PC-3 (cell line): ENCODE results near the gene MSL1. TPM values are rescaled to one million over a fixed set of nuclear protein-coding genes. Genes with fewer than 3 reads are reported as not detected.

Experiments
- ATAC-seq: fragments of 200-7000 bp; cut with Tn5 transposase; 2 replicates; pipeline ENCODE4 v1.9.1; 2020; ENCODE audit warnings: mild to moderate bottlenecking, moderate library complexity
- BruUV-seq: library from RNA; stranded (reverse); fragments of 400-500 nt; replicated peaks from 2 replicates; lab custom pipeline; 2021; lab: Mats Ljungman, UMichigan
- CTCF ChIA-PET: fragments of 300-600 bp; sonication (Branson Sonifier 250); formaldehyde crosslinking; loops from one replicate; lab custom pipeline; 2022; ENCODE audit warnings: antibody characterized with exemption; lab: Charles Lee
- POLR2A ChIA-PET: fragments of 300-600 bp; sonication (Branson Sonifier 250); formaldehyde crosslinking; loops from one replicate; lab custom pipeline; 2022; ENCODE audit warnings: antibody characterized with exemption; ENCODE audit not compliant: unreplicated experiment; lab: Charles Lee
- DNase-seq: peaks from one replicate; pipeline ENCODE4 v3.0.0-alpha.2; 2015
- H2AFZ ChIP-seq: fragments of 300-600 bp; sonication (generic); 2 replicates; pipeline ENCODE4 v1.6.0; 2016; ENCODE audit warnings: antibody characterized with exemption, low read length
- H3F3A ChIP-seq: fragments of 300-600 bp; sonication (generic); one replicate; pipeline ENCODE4 v1.6.0; 2017; ENCODE audit warnings: antibody characterized with exemption, low read length, control low read depth, mild to moderate bottlenecking; ENCODE audit not compliant: unreplicated experiment
- H3K27ac ChIP-seq: fragments of 300-600 bp; sonication (generic); 2 replicates; pipeline ENCODE4 v1.5.1; 2016; ENCODE audit warnings: mild to moderate bottlenecking, low read length
- H3K27me3 ChIP-seq: fragments of 300-600 bp; sonication (generic); 2 replicates; pipeline ENCODE4 v1.6.1; 2016; ENCODE audit warnings: low read length, mixed read lengths
- H3K36me3 ChIP-seq: fragments of 300-600 bp; sonication (generic); 2 replicates; pipeline ENCODE4 v1.6.1; 2016; ENCODE audit warnings: low read depth, mixed run types, low read length, mixed read lengths
- H3K4me1 ChIP-seq: fragments of 300-600 bp; sonication (generic); 2 replicates; pipeline ENCODE4 v1.5.1; 2016; ENCODE audit warnings: low read length; ENCODE audit not compliant: insufficient read depth
- H3K4me2 ChIP-seq: fragments of 300-600 bp; sonication (generic); 2 replicates; pipeline ENCODE4 v1.6.0; 2016; ENCODE audit warnings: low read length
- H3K4me3 ChIP-seq: fragments of 300-600 bp; sonication (generic); 2 replicates; pipeline ENCODE4 v1.5.1; 2016; ENCODE audit warnings: mild to moderate bottlenecking, low read length, mixed read lengths
- H3K79me2 ChIP-seq: fragments of 300-600 bp; sonication (generic); 2 replicates; pipeline ENCODE4 v1.6.1; 2017; ENCODE audit warnings: low read length, mixed read lengths
- H3K9ac ChIP-seq: fragments of 300-600 bp; sonication (generic); 2 replicates; pipeline ENCODE4 v1.6.0; 2016; ENCODE audit warnings: mild to moderate bottlenecking, low read length
- H3K9me2 ChIP-seq: fragments of 300-600 bp; sonication (generic); replicated peaks from 2 replicates; pipeline ENCODE4 v1.6.1; 2016; ENCODE audit warnings: mixed run types, low read length, mixed read lengths
- H3K9me3 ChIP-seq: fragments of 300-600 bp; sonication (generic); 2 replicates; pipeline ENCODE4 v1.6.1; 2016; ENCODE audit warnings: low read length, mixed read lengths
- H4K20me1 ChIP-seq: fragments of 300-600 bp; sonication (generic); 2 replicates; pipeline ENCODE4 v1.6.1; 2016; ENCODE audit warnings: low read length, mixed read lengths
- EZH2 ChIP-seq: fragments of 300-600 bp; sonication (generic); IDR thresholded peaks from one replicate; pipeline ENCODE4 v1.6.1; 2017; ENCODE audit warnings: antibody characterized with exemption, mild to moderate bottlenecking, low read length; ENCODE audit not compliant: unreplicated experiment
- EZH2phosphoT487 ChIP-seq: fragments of 300-600 bp; sonication (generic); IDR thresholded peaks from 2 replicates; pipeline ENCODE4 v1.6.1; 2018; ENCODE audit warnings: mild to moderate bottlenecking, antibody characterized with exemption, low read length, borderline replicate concordance
- intact Hi-C: fragments of 100-400 bp; cut with micrococcal nuclease; formaldehyde crosslinking; loops from 2 replicates; pipeline ENCODE4 v1.9.0; 2023
- total RNA-seq: library from RNA; depleted of rRNA; stranded (reverse); fragments of >200 nt; gene quantifications from 2 replicates; pipeline ENCODE4 v1.2.3, GENCODE V29; 2014
- TF ChIP-seq, protein P1 (sequence below): fragments of 300-600 bp; sonication (generic); conservative IDR thresholded peaks from 2 replicates; pipeline ENCODE4 v1.5.1; 2017; ENCODE audit warnings: antibody characterized with exemption, low read depth, mild to moderate bottlenecking, low read length

Gene MSL1
- total RNA-seq, 1 experiment from 2014 or later = 22.2 TPM

DNA sequence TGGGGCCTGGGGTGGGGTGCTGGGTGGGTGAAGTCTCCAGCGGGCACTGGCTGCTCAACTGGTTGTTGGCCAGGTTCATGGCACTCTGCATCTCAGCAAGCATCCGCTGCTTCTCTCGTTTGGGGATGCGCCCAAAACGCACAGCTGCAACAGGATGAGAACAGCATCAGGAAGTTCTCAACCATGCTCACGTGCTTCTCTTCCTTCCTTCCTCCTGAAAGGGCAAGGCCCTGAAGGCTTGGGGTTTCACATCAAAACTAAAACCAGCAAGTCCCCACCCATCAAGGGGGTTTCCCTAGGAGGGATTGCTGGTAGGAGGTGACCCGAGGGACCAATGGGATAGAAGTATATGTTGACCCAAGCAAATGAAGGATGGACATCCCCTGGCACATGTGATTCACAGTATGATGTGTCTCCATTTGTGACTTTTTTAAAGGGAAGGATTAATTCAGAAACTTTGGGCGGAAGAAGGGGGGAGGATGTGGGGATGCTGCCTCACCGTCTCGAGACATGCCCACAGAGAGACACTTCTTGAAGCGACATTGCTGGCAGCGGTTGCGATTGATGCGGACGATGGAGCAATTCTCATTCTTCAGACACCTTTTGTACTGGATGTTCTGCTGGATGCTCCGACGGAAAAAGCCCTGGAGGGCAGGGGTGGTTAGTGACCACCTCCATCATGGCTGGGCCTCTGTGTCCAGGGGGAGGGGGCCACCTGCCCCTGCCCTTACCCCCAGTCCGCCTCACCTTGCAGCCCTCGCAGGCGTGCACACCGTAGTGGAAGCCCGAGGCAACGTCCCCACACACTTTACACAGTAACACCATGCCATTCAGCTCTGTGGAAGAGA lies 25.6 kb upstream of the MSL1 start:
- Histone ChIP-seq H3K9me3 (no peaks in the 10 kb centered on the region), H3K79me2 (peaks cover 23% of the 10 kb centered on the region), H3F3A (no peaks in the 10 kb centered on the region), H3K9ac (no peak overlapping the region), H3K4me3 (no peak overlapping the region), H3K9me2 (no peaks in the 10 kb centered on the region), H3K27me3 (no peaks in the 10 kb centered on the region), H3K4me1 (peaks cover 19% of the 10 kb centered on the region), H4K20me1 (peaks cover 6% of the 10 kb centered on the region), H3K4me2 (no peak overlapping the region), H2AFZ (no peak overlapping the region), H3K36me3 (peaks cover 8% of the 10 kb centered on the region), H3K27ac (no peak overlapping the region)
- no peak for TF ChIP-seq EZH2
- no peak for ATAC-seq
- intact Hi-C loops = no loop called here
- ChIA-PET POLR2A (no interaction called here), CTCF (no interaction called here)
- DNase-seq = no peak
- BruUV-seq = no TSS peak

DNA sequence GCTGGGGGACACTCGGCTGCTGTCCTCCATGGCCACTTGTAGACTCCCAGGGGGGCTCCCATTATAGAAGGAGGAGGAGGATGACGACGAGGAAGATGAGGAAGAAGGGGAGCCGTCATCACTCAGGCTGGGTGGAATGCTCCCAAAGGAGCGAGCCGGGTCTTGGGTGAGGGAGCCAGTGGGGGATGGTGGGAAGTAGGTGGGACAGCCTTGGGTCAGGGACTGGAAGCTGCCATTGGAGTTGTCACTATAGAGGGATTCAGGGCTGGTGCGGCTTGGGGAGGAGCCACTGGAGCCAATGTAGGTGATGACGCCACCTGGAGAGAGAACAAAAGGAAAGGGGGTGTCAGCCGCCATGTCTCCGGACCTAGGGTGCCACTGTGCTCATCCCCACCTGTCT lies 24.7 kb upstream of the MSL1 start:
- no peaks in the 10 kb centered on the region for H3K27me3 ChIP-seq
- peaks cover 6% of the 10 kb centered on the region for H4K20me1 ChIP-seq
- H2AFZ ChIP-seq = no peak overlapping the region
- intact Hi-C loops = no loop called here
- no peak for DNase-seq
- TF ChIP-seq, protein P1, sequence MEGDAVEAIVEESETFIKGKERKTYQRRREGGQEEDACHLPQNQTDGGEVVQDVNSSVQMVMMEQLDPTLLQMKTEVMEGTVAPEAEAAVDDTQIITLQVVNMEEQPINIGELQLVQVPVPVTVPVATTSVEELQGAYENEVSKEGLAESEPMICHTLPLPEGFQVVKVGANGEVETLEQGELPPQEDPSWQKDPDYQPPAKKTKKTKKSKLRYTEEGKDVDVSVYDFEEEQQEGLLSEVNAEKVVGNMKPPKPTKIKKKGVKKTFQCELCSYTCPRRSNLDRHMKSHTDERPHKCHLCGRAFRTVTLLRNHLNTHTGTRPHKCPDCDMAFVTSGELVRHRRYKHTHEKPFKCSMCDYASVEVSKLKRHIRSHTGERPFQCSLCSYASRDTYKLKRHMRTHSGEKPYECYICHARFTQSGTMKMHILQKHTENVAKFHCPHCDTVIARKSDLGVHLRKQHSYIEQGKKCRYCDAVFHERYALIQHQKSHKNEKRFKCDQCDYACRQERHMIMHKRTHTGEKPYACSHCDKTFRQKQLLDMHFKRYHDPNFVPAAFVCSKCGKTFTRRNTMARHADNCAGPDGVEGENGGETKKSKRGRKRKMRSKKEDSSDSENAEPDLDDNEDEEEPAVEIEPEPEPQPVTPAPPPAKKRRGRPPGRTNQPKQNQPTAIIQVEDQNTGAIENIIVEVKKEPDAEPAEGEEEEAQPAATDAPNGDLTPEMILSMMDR = no peak
- no peak for TF ChIP-seq EZH2
- TF ChIP-seq EZH2phosphoT487 = no peak
- H3K4me2 ChIP-seq = no peak overlapping the region
- no peak for ATAC-seq
- ChIA-PET CTCF (no interaction called here), POLR2A (no interaction called here)
- peaks cover 23% of the 10 kb centered on the region for H3K79me2 ChIP-seq
- no TSS peak for BruUV-seq
- no peak overlapping the region for H3K9ac ChIP-seq
- no peaks in the 10 kb centered on the region for H3K9me3 ChIP-seq
- H3K27ac ChIP-seq = no peak overlapping the region
- H3K36me3 ChIP-seq = peaks cover 8% of the 10 kb centered on the region
- no peaks in the 10 kb centered on the region for H3K9me2 ChIP-seq
- H3K4me3 ChIP-seq = no peak overlapping the region
- H3F3A ChIP-seq = no peaks in the 10 kb centered on the region
- H3K4me1 ChIP-seq = peaks cover 29% of the 10 kb centered on the region

DNA sequence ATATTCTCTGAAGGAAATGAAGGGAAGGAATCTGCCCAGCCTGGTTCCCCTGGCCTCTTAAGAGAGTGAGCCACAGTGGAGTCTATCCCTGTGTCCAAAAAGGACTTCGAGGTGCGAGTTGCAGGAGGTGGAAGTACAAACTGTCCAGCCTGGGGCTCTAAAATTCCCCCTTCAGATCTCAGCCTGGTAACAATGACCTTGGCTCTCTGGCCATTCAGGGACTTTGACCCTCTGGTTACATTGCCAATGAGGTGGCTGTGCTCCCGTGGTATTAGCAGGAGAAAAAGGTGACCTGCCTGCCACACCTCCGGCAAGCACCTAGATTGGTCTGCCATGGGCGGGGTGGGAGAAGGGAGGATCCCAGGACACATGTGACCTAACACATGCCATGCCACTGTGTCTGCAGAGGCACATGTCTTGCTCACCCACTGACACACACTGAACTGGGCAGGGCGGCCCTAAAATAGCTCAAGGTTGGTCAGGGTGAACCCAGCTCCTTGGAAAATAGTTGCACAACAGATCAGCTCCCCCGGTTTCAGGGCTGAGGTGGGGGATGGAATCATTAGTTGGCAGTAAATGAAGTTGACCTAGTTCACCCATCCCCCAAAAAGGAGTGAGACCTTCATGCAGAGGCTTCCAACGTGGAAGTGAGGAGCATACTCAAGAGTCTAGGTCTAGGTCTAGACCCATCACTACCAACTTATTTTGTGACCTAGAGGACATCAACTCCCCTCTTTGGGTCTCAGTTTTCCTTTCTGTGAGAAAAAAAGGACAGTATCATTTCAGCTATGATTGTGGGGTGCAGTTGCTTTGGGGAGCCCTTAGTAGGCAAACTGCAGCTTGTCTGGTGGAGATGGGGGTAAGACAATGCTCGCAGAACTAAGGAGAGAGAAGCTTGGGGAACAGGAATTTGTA lies 23.6 kb upstream of the MSL1 start:
- peaks cover 23% of the 10 kb centered on the region for H3K79me2 ChIP-seq
- peaks cover 6% of the 10 kb centered on the region for H4K20me1 ChIP-seq
- peaks cover 8% of the 10 kb centered on the region for H3K36me3 ChIP-seq
- TF ChIP-seq EZH2phosphoT487 (no peak), EZH2 (no peak)
- TF ChIP-seq, protein P1 = no peak
- peaks cover 34% of the 10 kb centered on the region for H3K4me1 ChIP-seq
- peak overlapping the region; percentile 86 for H3K4me2 ChIP-seq
- intact Hi-C loops = no loop called here
- BruUV-seq = no TSS peak
- H3K27me3 ChIP-seq = no peaks in the 10 kb centered on the region
- ATAC-seq (no peak), DNase-seq (peak; percentile 25)
- H3K9me3 ChIP-seq = no peaks in the 10 kb centered on the region
- H3K9ac ChIP-seq = peak overlapping the region; percentile 52
- H3K27ac ChIP-seq = peak overlapping the region; percentile 99
- H3K9me2 ChIP-seq = no peaks in the 10 kb centered on the region
- H2AFZ ChIP-seq = no peak overlapping the region
- ChIA-PET CTCF (no interaction called here), POLR2A (interaction anchor here (0.6 to 0.9 kb wide), 3 partner anchors 26 to 74 kb away, joined by 3 to 8 read pairs (median 8); partner anchors contain the start of gene CASC3)
- no peaks in the 10 kb centered on the region for H3F3A ChIP-seq
- H3K4me3 ChIP-seq = peak overlapping the region; percentile 63
